GM12878 (cell line): ENCODE results near the gene MAPRE2. TPM values are rescaled to one million over a fixed set of nuclear protein-coding genes. Genes with fewer than 3 reads are reported as not detected.

Experiments
- ATAC-seq: fragments of 200-7000 bp; cut with Tn5 transposase; 3 replicates; pipeline ENCODE4 v1.9.1; 2020; ENCODE audit warnings: mild to moderate bottlenecking, moderate library complexity
- BruUV-seq: library from RNA; stranded (reverse); fragments of 400-500 nt; replicated peaks from 2 replicates; lab custom pipeline; 2021; lab: Mats Ljungman, UMichigan
- CTCF ChIA-PET: fragments of 300-600 bp; sonication (Branson Sonifier 250); formaldehyde crosslinking; extraction: SDS; loops from one replicate; lab custom pipeline; 2021; ENCODE audit warnings: inconsistent platforms; lab: Yijun Ruan, JAX
- POLR2A ChIA-PET: fragments of 350-600 bp; formaldehyde crosslinking; extraction: SDS; loops from one replicate; lab custom pipeline; 2021; ENCODE audit warnings: inconsistent platforms; lab: Charles Lee
- RAD21 ChIA-PET: fragments of 300-600 bp; sonication (Branson Sonifier 250); formaldehyde crosslinking; loops from one replicate; lab custom pipeline; 2023; ENCODE audit warnings: antibody characterized with exemption; ENCODE audit not compliant: unreplicated experiment; lab: Charles Lee
- SMC1A ChIA-PET: fragments of 300-600 bp; sonication (Branson Sonifier 250); formaldehyde crosslinking; loops from one replicate; lab custom pipeline; 2023; ENCODE audit not compliant: unreplicated experiment, uncharacterized antibody; lab: Charles Lee
- DNase-seq: peaks from one replicate; pipeline ENCODE4 v3.0.0-alpha.2; 2011; ENCODE audit warnings: low read depth, low spot score
- FAIRE-seq: peaks from 3 replicates; lab custom pipeline; 2011; peaks lifted over from hg19 to GRCh38; lab: Jason Lieb, UNC
- H2AFZ ChIP-seq: 2 replicates; pipeline ENCODE4 v1.6.0; 2011; ENCODE audit warnings: low read depth, low read length, control low read depth; ENCODE audit not compliant: control insufficient read depth
- H3K27ac ChIP-seq: 2 replicates; pipeline ENCODE4 v1.5.1; 2011; ENCODE audit warnings: control low read depth; ENCODE audit not compliant: control insufficient read depth, insufficient read depth
- H3K27me3 ChIP-seq, 2 experiments: replicated peaks in 1 of 2; 2 replicates each; pipeline versions ENCODE4 v1.6.0 to v1.6.1; 2011; ENCODE audit warnings: low read length in 1 of 2; ENCODE audit not compliant: control insufficient read depth in 2 of 2, insufficient read depth in 2 of 2
- H3K36me3 ChIP-seq, 2 experiments: 2 replicates each; pipeline ENCODE4 v1.5.1; 2011; ENCODE audit warnings: low read length in 1 of 2; ENCODE audit not compliant: control insufficient read depth in 2 of 2, insufficient read depth in 2 of 2
- H3K4me1 ChIP-seq: 2 replicates; pipeline ENCODE4 v1.6.1; 2011; ENCODE audit warnings: mild to moderate bottlenecking, low read length, moderate library complexity, mixed read lengths; ENCODE audit not compliant: control insufficient read depth, insufficient read depth
- H3K4me2 ChIP-seq: 2 replicates; pipeline ENCODE4 v1.6.0; 2011; ENCODE audit warnings: control low read depth; ENCODE audit not compliant: control insufficient read depth, insufficient read depth
- H3K4me3 ChIP-seq: fragments of 200-600 bp; sonication (generic); 2 replicates; pipeline ENCODE4 v1.5.1; 2016
- H3K79me2 ChIP-seq: 2 replicates; pipeline ENCODE4 v1.6.0; 2011; ENCODE audit warnings: low read length; ENCODE audit not compliant: control insufficient read depth, insufficient read depth
- H3K9ac ChIP-seq: 2 replicates; pipeline ENCODE4 v1.8.0; 2011; ENCODE audit warnings: low read length, control low read depth, mixed read lengths; ENCODE audit not compliant: control insufficient read depth, insufficient read depth
- H3K9me3 ChIP-seq: replicated peaks from 3 replicates; pipeline ENCODE4 v1.5.1; 2011; ENCODE audit warnings: mild to moderate bottlenecking, low read length; ENCODE audit not compliant: control insufficient read depth, insufficient read depth
- H4K20me1 ChIP-seq: 2 replicates; pipeline ENCODE4 v1.6.0; 2011; ENCODE audit not compliant: control insufficient read depth, insufficient read depth
- BCL3 ChIP-seq: IDR thresholded peaks from 2 replicates; pipeline ENCODE4 v1.6.1; 2011; ENCODE audit warnings: borderline replicate concordance, low read depth, mild to moderate bottlenecking, moderate library complexity, low read length; ENCODE audit not compliant: insufficient read depth, poor library complexity, severe bottlenecking
- IKZF1 ChIP-seq: fragments of 450-650 bp; conservative IDR thresholded peaks from 2 replicates; pipeline ENCODE4 v1.6.1; 2017; ENCODE audit warnings: antibody characterized with exemption, mild to moderate bottlenecking
- MEF2A ChIP-seq: IDR thresholded peaks from 2 replicates; pipeline ENCODE4 v1.6.1; 2011; ENCODE audit warnings: low read depth, mild to moderate bottlenecking, low read length, moderate library complexity; ENCODE audit not compliant: insufficient read depth
- NR2C2 ChIP-seq: IDR thresholded peaks from 2 replicates; pipeline ENCODE4 v1.6.1; 2011; ENCODE audit warnings: borderline replicate concordance, low read depth; ENCODE audit not compliant: control insufficient read depth, insufficient read length
- POLR2AphosphoS5 ChIP-seq: IDR thresholded peaks from 2 replicates; pipeline ENCODE4 v1.6.1; 2011; ENCODE audit warnings: mild to moderate bottlenecking, low read length, inconsistent platforms
- SREBF1 ChIP-seq: IDR thresholded peaks from 2 replicates; pipeline ENCODE4 v1.6.1; 2012; ENCODE audit warnings: mild to moderate bottlenecking, low read length
- USF1 ChIP-seq: IDR thresholded peaks from 2 replicates; pipeline ENCODE4 v1.6.1; 2011; ENCODE audit warnings: borderline replicate concordance, low read depth, mild to moderate bottlenecking, moderate library complexity, mixed read lengths, low read length; ENCODE audit not compliant: insufficient read depth; ENCODE audit errors: extremely low read length
- YY1 ChIP-seq: IDR thresholded peaks from 2 replicates; pipeline ENCODE4 v1.6.1; 2011; ENCODE audit warnings: low read depth, mild to moderate bottlenecking, low read length
- ZNF207 ChIP-seq: fragments of 450-650 bp; IDR thresholded peaks from 2 replicates; pipeline ENCODE4 v1.6.1; 2014; ENCODE audit warnings: antibody characterized with exemption, mild to moderate bottlenecking, borderline replicate concordance
- ZNF592 ChIP-seq: fragments of 450-650 bp; IDR thresholded peaks from 2 replicates; pipeline ENCODE4 v1.6.1; 2017; ENCODE audit warnings: mild to moderate bottlenecking, moderate library complexity
- WGBS: methylation state at CpG from one replicate; pipeline ENCODE4 v1.1.6; 2016; ENCODE audit warnings: low lambda C conversion rate; ENCODE audit not compliant: insufficient replicate concordance, insufficient coverage; ENCODE audit errors: missing lambda C conversion rate; 5-methylcytosine and 5-hydroxymethylcytosine counted together
- in situ Hi-C: fragments of 300-500 bp; cut with MboI; formaldehyde crosslinking; loops from 9 replicates; pipeline ENCODE4 v1.14.3; 2018; ENCODE audit warnings: mixed read lengths
- intact Hi-C: fragments of 100-400 bp; cut with micrococcal nuclease; formaldehyde crosslinking; loops from one replicate; pipeline ENCODE4 v1.14.2; 2022; ENCODE audit not compliant: unreplicated experiment
- polyA plus RNA-seq, 11 experiments: library from polyadenylated mRNA; depleted of rRNA in 4 of 11; unstranded in 6 of 11; stranded (reverse) in 5 of 11; fragments of >200 nt; fragmentation: Nextera tagmentation in 4 of 11; fragmentation: Illumina TruSeq in 1 of 11; extraction: Ambion mirVana in 4 of 11; extraction: Trizol in 1 of 11; gene quantifications; 1 replicate in 1 of 11; 2 replicates in 10 of 11; pipeline versions ENCODE4 v1.2.1 to v1.2.3, GENCODE V29; 2011 to 2016; ENCODE audit warnings: inconsistent platforms in 2 of 11, missing spikeins in 2 of 11, low read depth in 1 of 11
- total RNA-seq, 4 experiments: library from RNA; depleted of rRNA in 3 of 4; stranded (reverse); fragments of >200 nt in 3 of 4; fragmentation: Illumina TruSeq in 1 of 4; extraction: Trizol in 1 of 4; gene quantifications; 2 replicates each; pipeline versions ENCODE4 v1.2.1 to v1.2.3, GENCODE V29; 2013 to 2021

Gene MAPRE2
- total and polyA plus RNA-seq, 10 of the 15 experiments (the other 5 are each of a cell fraction or from before 2014, with no cell fraction given): 11.0 to 50.6 (median 24.0) TPM

GRCh38 chr18:35005963-35006577 lies 35.1 kb upstream of the MAPRE2 start (continued):
- TF ChIP-seq USF1: no peak

- H3K9ac ChIP-seq: no peak overlapping the region
- H3K4me3 ChIP-seq: no peak overlapping the region
- BruUV-seq: no TSS peak
- intact Hi-C loops (no loop called here), in situ Hi-C loops (no loop called here)
- H4K20me1 ChIP-seq: no peaks in the 10 kb centered on the region
- H3K27me3 ChIP-seq: no peaks in the 10 kb centered on the region
- H3K79me2 ChIP-seq: no peaks in the 10 kb centered on the region
- POLR2A ChIA-PET: no interaction called here
- H3K4me2 ChIP-seq: no peak overlapping the region
- ATAC-seq: no peak
- RAD21 ChIA-PET: interaction anchor here (1.1 to 2.1 kb wide), 3 partner anchors 19 to 144 kb away, joined by 3 to 6 read pairs (median 3); no protein-coding TSS in a partner anchor
- no peak for FAIRE-seq
- CTCF ChIA-PET: interaction anchor here (0.5 to 2.3 kb wide), 7 partner anchors 17 to 276 kb away, joined by 3 to 5 read pairs (median 4); no protein-coding TSS in a partner anchor
- WGBS: 0% methylated on average over 1 of the region's 1 CpG
- no peak for TF ChIP-seq BCL3
- no peak for TF ChIP-seq IKZF1
- no peak for TF ChIP-seq ZNF207
- no peak for TF ChIP-seq YY1
- TF ChIP-seq MEF2A: no peak
- no peak for TF ChIP-seq POLR2AphosphoS5
- TF ChIP-seq NR2C2: no peak
- no peak for TF ChIP-seq ZNF592
- no peak for TF ChIP-seq SREBF1
- H3K9me3 ChIP-seq: no peaks in the 10 kb centered on the region
- no peak overlapping the region for H3K27ac ChIP-seq
- SMC1A ChIA-PET: interaction anchor here (0.7 to 4.6 kb wide), 6 partner anchors 10 to 133 kb away, joined by 3 to 55 read pairs (median 4); no protein-coding TSS in a partner anchor
- no peaks in the 10 kb centered on the region for H3K4me1 ChIP-seq
- no peak overlapping the region for H2AFZ ChIP-seq
- H3K36me3 ChIP-seq: no peaks in the 10 kb centered on the region
- no peak for DNase-seq
Measured at GRCh38 chr18:35010156-35010555, 31.1 kb upstream of the MAPRE2 start.
